Measurements from ENCODE around the gene ZC3H7B. TPM values are rescaled to one million over a fixed set of nuclear protein-coding genes. Genes with fewer than 3 reads are reported as not detected.
"Not testable (repeated sequence)": the region's sequence is repeated elsewhere in the genome, so short reads cannot be mapped to it uniquely, and the experiment has no call there.

ZC3H7B gene
- total RNA-seq, 1 donor: 45.9 TPM

DNA sequence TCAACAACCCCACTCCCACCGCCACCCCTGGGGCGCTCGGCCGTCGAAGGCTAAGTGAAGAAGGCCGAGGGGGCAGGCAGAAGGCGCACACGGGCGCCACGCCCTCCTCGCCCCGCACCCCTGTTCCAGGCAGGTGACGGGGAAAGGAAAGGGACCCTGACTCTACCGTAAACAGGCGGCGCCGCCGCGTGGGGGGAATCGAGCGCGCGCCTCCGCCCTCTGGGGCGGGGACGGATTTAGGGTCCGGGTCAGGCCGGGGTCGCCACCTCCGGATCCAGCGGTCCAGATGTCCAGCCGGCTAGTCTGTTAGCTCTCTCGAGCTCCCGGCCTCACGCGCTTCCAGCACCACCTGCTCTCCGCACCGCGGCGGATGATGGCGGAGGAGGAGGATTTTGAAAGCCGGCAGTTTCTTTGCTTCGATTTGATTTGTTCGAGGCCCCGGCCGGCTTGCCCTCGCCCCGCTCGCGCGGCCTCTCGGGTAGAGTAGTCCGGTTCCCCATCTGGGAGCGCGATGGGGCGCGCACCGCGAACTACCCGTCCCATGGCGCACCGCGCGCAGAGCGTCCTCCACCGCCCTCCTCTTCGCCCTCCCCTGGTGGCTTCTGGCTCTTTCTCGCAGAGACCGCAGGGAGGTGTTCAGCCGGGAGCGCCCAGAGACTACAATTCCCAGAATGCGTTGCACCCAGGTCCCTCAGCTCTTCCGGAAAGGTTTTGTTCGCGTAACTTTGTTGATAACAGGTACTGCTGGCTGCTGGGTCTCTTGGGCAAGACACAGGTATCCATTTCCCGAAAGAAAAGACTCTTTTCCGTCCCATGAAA lies 15.3 kb upstream of the ZC3H7B start, which contains the start of gene RANGAP1:
Gene RANGAP1, minus strand, starts transcription at position 368 of the 819 bp plus-strand sequence. CDS start 5,143 bp downstream, outside the sequence.
- peak; percentile 97 for DNase-seq (ENCODE audit: low read depth)
- TF ChIP-seq, protein P1, sequence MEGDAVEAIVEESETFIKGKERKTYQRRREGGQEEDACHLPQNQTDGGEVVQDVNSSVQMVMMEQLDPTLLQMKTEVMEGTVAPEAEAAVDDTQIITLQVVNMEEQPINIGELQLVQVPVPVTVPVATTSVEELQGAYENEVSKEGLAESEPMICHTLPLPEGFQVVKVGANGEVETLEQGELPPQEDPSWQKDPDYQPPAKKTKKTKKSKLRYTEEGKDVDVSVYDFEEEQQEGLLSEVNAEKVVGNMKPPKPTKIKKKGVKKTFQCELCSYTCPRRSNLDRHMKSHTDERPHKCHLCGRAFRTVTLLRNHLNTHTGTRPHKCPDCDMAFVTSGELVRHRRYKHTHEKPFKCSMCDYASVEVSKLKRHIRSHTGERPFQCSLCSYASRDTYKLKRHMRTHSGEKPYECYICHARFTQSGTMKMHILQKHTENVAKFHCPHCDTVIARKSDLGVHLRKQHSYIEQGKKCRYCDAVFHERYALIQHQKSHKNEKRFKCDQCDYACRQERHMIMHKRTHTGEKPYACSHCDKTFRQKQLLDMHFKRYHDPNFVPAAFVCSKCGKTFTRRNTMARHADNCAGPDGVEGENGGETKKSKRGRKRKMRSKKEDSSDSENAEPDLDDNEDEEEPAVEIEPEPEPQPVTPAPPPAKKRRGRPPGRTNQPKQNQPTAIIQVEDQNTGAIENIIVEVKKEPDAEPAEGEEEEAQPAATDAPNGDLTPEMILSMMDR (IDR thresholded peaks at IDR 0.05; ENCODE audit: insufficient read depth, low read length): peak; percentile 37

DNA sequence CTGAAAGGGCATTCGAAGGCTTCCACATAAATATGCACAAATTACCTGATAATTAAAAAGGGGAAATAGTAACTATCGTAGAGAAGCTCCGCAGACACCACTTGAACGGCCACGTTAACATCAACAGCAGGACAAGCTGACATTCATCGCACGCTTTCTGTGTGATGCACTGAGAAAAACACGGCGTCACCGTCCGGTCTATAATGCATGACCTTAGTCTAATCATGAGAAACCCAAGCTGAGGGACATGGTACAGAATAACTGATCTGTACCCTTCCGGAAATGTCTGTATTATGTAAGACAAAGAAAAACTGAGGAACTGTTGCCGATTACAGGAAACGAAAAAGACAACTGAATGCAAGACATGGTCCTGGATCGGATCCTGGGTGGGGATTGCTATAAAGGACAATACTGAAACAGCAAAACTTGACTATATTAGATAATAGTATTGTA lies 14.7 kb upstream of the ZC3H7B start:
- H3K4me3 ChIP-seq (ENCODE audit: low read depth, low read length): peak overlapping the region; percentile 65
- TF ChIP-seq, protein P1 (IDR thresholded peaks at IDR 0.05; ENCODE audit: insufficient read depth, low read length): no peak
- DNase-seq (ENCODE audit: low read depth): peak; percentile 45

More for the DNA sequence above, 15.3 kb upstream of the ZC3H7B start, which contains the start of gene RANGAP1:
- peak within 1 kb of the TSS; percentile 86 for H3K4me3 ChIP-seq (ENCODE audit: low read depth, low read length)

DNA sequence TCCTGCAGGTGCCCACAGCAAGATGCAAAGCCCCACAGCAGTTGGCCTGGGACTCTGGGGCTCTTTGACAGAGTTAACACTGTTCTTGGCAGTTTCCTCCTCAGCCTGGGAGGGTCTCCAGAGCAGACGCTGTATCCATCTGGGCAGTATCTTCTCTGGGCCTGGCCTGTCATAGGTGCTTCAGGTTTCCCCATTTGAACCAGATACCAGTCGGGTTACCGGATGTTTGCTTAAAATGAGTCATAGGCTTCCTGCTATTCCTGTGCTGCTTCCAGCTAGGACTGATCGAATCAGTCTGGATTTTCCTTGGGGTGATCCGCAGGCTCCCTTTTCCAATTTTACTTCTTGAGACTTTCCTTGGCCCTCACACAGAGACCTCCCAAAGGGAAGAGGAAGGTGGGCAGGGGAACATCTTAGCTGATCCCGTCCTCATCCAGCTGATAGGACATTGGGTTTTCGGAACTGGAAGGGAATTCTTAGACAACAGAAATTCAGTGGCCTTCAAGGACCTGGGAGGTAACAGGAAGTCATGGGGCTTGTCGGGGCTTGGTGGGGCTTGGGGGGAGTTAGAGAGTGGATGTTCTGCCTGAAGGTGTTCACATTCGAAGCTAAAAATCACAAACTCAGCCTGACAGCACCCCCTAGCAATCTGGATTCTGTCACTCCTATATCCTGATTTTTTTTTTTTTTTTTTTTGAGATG lies 12.9 kb upstream of the ZC3H7B start:
- no peak overlapping the region for H3K4me3 ChIP-seq (ENCODE audit: low read depth, low read length)
- peak; percentile 82 for DNase-seq (ENCODE audit: low read depth)
- TF ChIP-seq, protein P1 (IDR thresholded peaks at IDR 0.05; ENCODE audit: insufficient read depth, low read length): no peak

DNA sequence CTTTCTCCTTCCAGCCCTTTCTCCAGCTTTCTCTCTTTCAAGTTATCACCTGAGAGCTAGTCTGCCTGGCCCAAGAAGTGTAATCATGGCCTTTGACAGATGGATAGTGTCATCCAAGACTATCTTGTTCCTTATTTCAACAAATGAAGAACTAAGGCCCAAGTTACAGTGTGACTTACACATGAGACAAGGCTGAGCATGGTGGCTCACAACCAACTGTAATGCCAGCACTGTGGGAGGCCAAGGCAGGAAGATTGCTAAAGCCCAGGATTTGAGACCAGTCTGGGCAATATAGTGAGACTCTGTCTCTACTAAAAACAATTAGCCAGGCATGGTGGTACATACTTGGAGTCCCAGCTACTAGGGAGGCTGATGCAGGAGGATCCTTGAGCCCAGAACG lies 11.7 kb upstream of the ZC3H7B start:
- no peak overlapping the region for H3K4me3 ChIP-seq (ENCODE audit: low read depth, low read length)
- peak; percentile 17 for DNase-seq (ENCODE audit: low read depth)
- TF ChIP-seq, protein P1 (IDR thresholded peaks at IDR 0.05; ENCODE audit: insufficient read depth, low read length): no peak

DNA sequence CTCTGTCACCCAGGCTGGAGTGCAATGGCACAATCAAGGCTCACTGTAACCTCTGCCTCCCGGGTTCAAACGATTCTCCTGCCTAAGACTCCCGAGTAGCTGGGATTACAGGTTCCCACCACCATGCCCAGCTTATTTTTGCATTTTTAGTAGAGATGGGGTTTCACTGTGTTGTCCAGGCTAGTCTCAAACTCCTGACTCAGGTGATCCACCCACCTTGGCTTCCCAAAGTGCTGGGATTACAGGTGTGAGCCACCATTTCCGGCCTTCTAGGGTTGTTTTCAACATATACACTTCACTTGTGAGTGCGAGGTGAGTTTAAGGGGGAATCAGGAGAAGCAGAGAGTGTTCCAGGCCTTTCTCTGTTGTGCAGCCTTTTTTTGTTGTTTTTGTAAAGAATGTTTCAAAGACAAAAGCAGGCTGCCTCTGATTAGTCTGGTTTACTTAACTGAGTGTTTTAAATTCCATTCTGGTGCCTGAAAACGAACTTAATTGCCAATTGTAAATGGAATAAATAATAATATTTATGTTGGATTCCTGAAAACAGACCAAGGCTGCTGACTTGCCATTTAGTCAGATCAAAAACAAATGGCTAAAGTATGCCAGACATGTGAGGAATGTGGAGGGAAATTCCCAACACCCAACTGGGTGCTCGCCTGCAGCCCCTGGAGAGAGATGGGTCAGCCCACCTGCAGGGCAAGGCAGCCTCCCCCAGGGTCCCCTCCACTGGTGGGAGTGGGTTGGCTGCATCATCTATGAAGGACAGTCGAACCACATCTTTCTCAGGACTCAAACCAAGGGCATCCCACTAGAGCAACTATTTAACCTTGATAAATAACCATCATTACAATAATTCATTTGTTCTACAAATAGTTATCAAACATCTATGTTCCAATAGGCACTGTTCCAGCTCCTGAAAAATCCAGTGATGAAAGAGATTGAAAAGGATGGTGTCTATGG lies 10.8 kb upstream of the ZC3H7B start:
- no peak overlapping the region for H3K4me3 ChIP-seq (ENCODE audit: low read depth, low read length)
- DNase-seq (ENCODE audit: low read depth): peak; percentile 90
- TF ChIP-seq, protein P1 (IDR thresholded peaks at IDR 0.05; ENCODE audit: insufficient read depth, low read length): no peak

DNA sequence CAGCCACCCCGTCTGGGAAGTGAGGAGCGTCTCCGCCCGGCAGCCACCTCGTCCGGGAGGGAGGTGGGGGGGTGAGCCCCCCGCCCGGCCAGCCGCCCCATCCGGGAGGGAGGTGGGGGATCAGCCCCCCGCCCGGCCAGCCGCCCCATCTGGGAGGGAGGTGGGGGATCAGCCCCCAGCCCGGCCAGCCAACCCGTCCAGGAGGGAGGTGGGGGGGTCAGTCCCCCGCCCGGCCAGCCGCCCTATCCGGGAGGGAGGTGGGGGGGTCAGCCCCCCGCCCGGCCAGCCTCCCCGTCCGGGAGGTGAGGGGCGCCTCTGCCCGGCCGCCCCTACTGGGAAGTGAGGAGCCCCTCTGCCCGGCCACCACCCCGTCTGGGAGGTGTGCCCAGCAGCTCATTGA lies 6.5 kb upstream of the ZC3H7B start:
- DNase-seq (ENCODE audit: low read depth); H3K4me3 ChIP-seq (ENCODE audit: low read depth, low read length): not testable (repeated sequence)

Data from fibroblast of the aortic adventitia (primary cell).